ENCODE results near the gene EVC2. TPM values are rescaled to one million over a fixed set of nuclear protein-coding genes. Genes with fewer than 3 reads are reported as not detected.

EVC2 gene
- polyA plus RNA-seq, 1 donor from 2014 or later = 0.27 TPM

- H3K4me2 ChIP-seq (ENCODE audit: low read length) = no peak overlapping the region
These were observed 136.2 kb downstream of the EVC2 start for GRCh38 chr4:5572114-5572513.

GRCh38 chr4:5571646-5572045, 136.7 kb downstream of the EVC2 start:
- no peak overlapping the region for H3K27ac ChIP-seq (ENCODE audit: low read length)
- H3K9me3 ChIP-seq (ENCODE audit: low read length) = no peaks in the 10 kb centered on the region
- H3F3A ChIP-seq (ENCODE audit: insufficient read depth, low read length, poor library complexity, severe bottlenecking) = no peaks in the 10 kb centered on the region
- H3K4me2 ChIP-seq (ENCODE audit: low read length) = no peak overlapping the region
- no peak overlapping the region for H2AFZ ChIP-seq (ENCODE audit: low read depth, low read length)
- no peaks in the 10 kb centered on the region for H3K27me3 ChIP-seq (ENCODE audit: insufficient read depth, low read depth, low read length)
- no peaks in the 10 kb centered on the region for H3K36me3 ChIP-seq (ENCODE audit: insufficient read depth, low read length)
- no peaks in the 10 kb centered on the region for H3K79me2 ChIP-seq (replicated peaks; ENCODE audit: insufficient read depth, low read length)
- H3K4me3 ChIP-seq (ENCODE audit: low read length) = no peak overlapping the region
- no peak overlapping the region for H3K9ac ChIP-seq (ENCODE audit: low read length)
- no peaks in the 10 kb centered on the region for H4K20me1 ChIP-seq (ENCODE audit: insufficient read depth)
- H3K9me2 ChIP-seq (ENCODE audit: insufficient read depth, low read length) = no peaks in the 10 kb centered on the region
- TF ChIP-seq RAD21 (conservative IDR thresholded peaks at IDR 0.05) = no peak
- TF ChIP-seq TAF1 (IDR thresholded peaks at IDR 0.05; ENCODE audit: low read depth) = no peak
- no peak for TF ChIP-seq REST (IDR thresholded peaks at IDR 0.05; ENCODE audit: borderline replicate concordance)
- TF ChIP-seq EP300 (conservative IDR thresholded peaks at IDR 0.05; ENCODE audit: poor library complexity, severe bottlenecking) = no peak
- TF ChIP-seq EZH2 (IDR thresholded peaks at IDR 0.05; ENCODE audit: borderline replicate concordance, insufficient read depth, low read length, poor library complexity, severe bottlenecking) = no peak
- TF ChIP-seq SMC3 (conservative IDR thresholded peaks at IDR 0.05; ENCODE audit: poor library complexity) = no peak
- no peak for TF ChIP-seq MXI1 (conservative IDR thresholded peaks at IDR 0.05; ENCODE audit: poor library complexity, severe bottlenecking)
- no peak for TF ChIP-seq POLR2AphosphoS5 (IDR thresholded peaks at IDR 0.05)
- no peak for TF ChIP-seq CTCF (IDR thresholded peaks at IDR 0.05; ENCODE audit: poor library complexity, severe bottlenecking)

More at GRCh38 chr4:5572114-5572513, 136.2 kb downstream of the EVC2 start:
- Histone ChIP-seq H3K4me3 (ENCODE audit: low read length) (no peak overlapping the region), H3K9ac (ENCODE audit: low read length) (no peak overlapping the region), H3K9me3 (ENCODE audit: low read length) (no peaks in the 10 kb centered on the region), H3K9me2 (ENCODE audit: insufficient read depth, low read length) (no peaks in the 10 kb centered on the region), H3K36me3 (ENCODE audit: insufficient read depth, low read length) (no peaks in the 10 kb centered on the region), H2AFZ (ENCODE audit: low read depth, low read length) (no peak overlapping the region), H3K79me2 (replicated peaks; ENCODE audit: insufficient read depth, low read length) (no peaks in the 10 kb centered on the region), H4K20me1 (ENCODE audit: insufficient read depth) (no peaks in the 10 kb centered on the region), H3F3A (ENCODE audit: insufficient read depth, low read length, poor library complexity, severe bottlenecking) (no peaks in the 10 kb centered on the region), H3K27ac (ENCODE audit: low read length) (no peak overlapping the region), H3K27me3 (ENCODE audit: insufficient read depth, low read depth, low read length) (no peaks in the 10 kb centered on the region)
- TF ChIP-seq EZH2 (IDR thresholded peaks at IDR 0.05; ENCODE audit: borderline replicate concordance, insufficient read depth, low read length, poor library complexity, severe bottlenecking) (no peak), MXI1 (conservative IDR thresholded peaks at IDR 0.05; ENCODE audit: poor library complexity, severe bottlenecking) (no peak)

- H3K4me2 ChIP-seq (ENCODE audit: low read length) = no peak overlapping the region
- no peak overlapping the region for H3K9ac ChIP-seq (ENCODE audit: low read length)
- H3K27me3 ChIP-seq (ENCODE audit: insufficient read depth, low read depth, low read length) = no peaks in the 10 kb centered on the region
- H3K79me2 ChIP-seq (replicated peaks; ENCODE audit: insufficient read depth, low read length) = no peaks in the 10 kb centered on the region
- H3K9me3 ChIP-seq (ENCODE audit: low read length) = no peaks in the 10 kb centered on the region
- H2AFZ ChIP-seq (ENCODE audit: low read depth, low read length) = no peak overlapping the region
- H3K4me3 ChIP-seq (ENCODE audit: low read length) = no peak overlapping the region
- TF ChIP-seq SMC3 (conservative IDR thresholded peaks at IDR 0.05; ENCODE audit: poor library complexity) (no peak), EZH2 (IDR thresholded peaks at IDR 0.05; ENCODE audit: borderline replicate concordance, insufficient read depth, low read length, poor library complexity, severe bottlenecking) (no peak), TAF1 (IDR thresholded peaks at IDR 0.05; ENCODE audit: low read depth) (no peak), RAD21 (conservative IDR thresholded peaks at IDR 0.05) (no peak), CTCF (IDR thresholded peaks at IDR 0.05; ENCODE audit: poor library complexity, severe bottlenecking) (no peak), REST (IDR thresholded peaks at IDR 0.05; ENCODE audit: borderline replicate concordance) (no peak), MXI1 (conservative IDR thresholded peaks at IDR 0.05; ENCODE audit: poor library complexity, severe bottlenecking) (no peak), POLR2AphosphoS5 (IDR thresholded peaks at IDR 0.05) (no peak), EP300 (conservative IDR thresholded peaks at IDR 0.05; ENCODE audit: poor library complexity, severe bottlenecking) (no peak)
- H3K36me3 ChIP-seq (ENCODE audit: insufficient read depth, low read length) = no peaks in the 10 kb centered on the region
- no peaks in the 10 kb centered on the region for H4K20me1 ChIP-seq (ENCODE audit: insufficient read depth)
- H3F3A ChIP-seq (ENCODE audit: insufficient read depth, low read length, poor library complexity, severe bottlenecking) = no peaks in the 10 kb centered on the region
- no peaks in the 10 kb centered on the region for H3K9me2 ChIP-seq (ENCODE audit: insufficient read depth, low read length)
- no peak overlapping the region for H3K27ac ChIP-seq (ENCODE audit: low read length)
These were observed 138.9 kb downstream of the EVC2 start for GRCh38 chr4:5569451-5569850.
